Hepatocyte (in vitro differentiated cells): Measurements from ENCODE around the gene LST1. TPM values are rescaled to one million over a fixed set of nuclear protein-coding genes. Genes with fewer than 3 reads are reported as not detected.
"Not testable (repeated sequence)": the region's sequence is repeated elsewhere in the genome, so short reads cannot be mapped to it uniquely, and the experiment has no call there.

ENCODE experiments used
- DNase-seq: peaks from one replicate; pipeline ENCODE4 v3.0.0-alpha.2; 2016; ENCODE audit warnings: low spot score
- H2AFZ ChIP-seq: fragments of 200-600 bp; sonication (generic); 2 replicates; pipeline ENCODE4 v1.6.0; 2016; ENCODE audit warnings: antibody characterized with exemption, mild to moderate bottlenecking
- H3K27ac ChIP-seq: fragments of 200-600 bp; sonication (generic); 2 replicates; pipeline ENCODE4 v1.5.1; 2016; ENCODE audit warnings: mild to moderate bottlenecking
- H3K27me3 ChIP-seq: fragments of 200-600 bp; sonication (generic); 2 replicates; pipeline ENCODE4 v1.6.1; 2016
- H3K36me3 ChIP-seq: fragments of 200-600 bp; sonication (generic); replicated peaks from 2 replicates; pipeline ENCODE4 v1.5.1; 2016; ENCODE audit warnings: low read depth; ENCODE audit not compliant: insufficient read depth
- H3K4me1 ChIP-seq: fragments of 200-600 bp; sonication (generic); 2 replicates; pipeline ENCODE4 v1.5.1; 2016; ENCODE audit warnings: mild to moderate bottlenecking, moderate library complexity; ENCODE audit not compliant: insufficient read depth
- H3K4me2 ChIP-seq: fragments of 200-600 bp; sonication (generic); 2 replicates; pipeline ENCODE4 v1.6.0; 2016
- H3K4me3 ChIP-seq: fragments of 200-600 bp; sonication (generic); 2 replicates; pipeline ENCODE4 v1.5.1; 2016; ENCODE audit warnings: mild to moderate bottlenecking
- H3K79me2 ChIP-seq: fragments of 200-600 bp; sonication (generic); 2 replicates; pipeline ENCODE4 v1.6.0; 2017; ENCODE audit warnings: mild to moderate bottlenecking
- H3K9me2 ChIP-seq: fragments of 200-600 bp; sonication (generic); replicated peaks from 2 replicates; pipeline ENCODE4 v1.6.0; 2017; ENCODE audit warnings: mild to moderate bottlenecking; ENCODE audit not compliant: insufficient read depth
- H3K9me3 ChIP-seq: fragments of 200-600 bp; sonication (generic); 2 replicates; pipeline ENCODE4 v1.5.1; 2016; ENCODE audit warnings: low read depth, mild to moderate bottlenecking
- H4K20me1 ChIP-seq: fragments of 200-600 bp; sonication (generic); 2 replicates; pipeline ENCODE4 v1.6.0; 2016; ENCODE audit warnings: mild to moderate bottlenecking; ENCODE audit not compliant: insufficient read depth, poor library complexity, severe bottlenecking
- CTCF ChIP-seq: fragments of 200-600 bp; sonication (generic); IDR thresholded peaks from 2 replicates; pipeline ENCODE4 v1.5.1; 2016; ENCODE audit warnings: antibody characterized with exemption, mild to moderate bottlenecking; ENCODE audit not compliant: poor library complexity
- EZH2 ChIP-seq: fragments of 200-600 bp; sonication (generic); IDR thresholded peaks from 2 replicates; pipeline ENCODE4 v1.6.1; 2016; ENCODE audit warnings: antibody characterized with exemption, mild to moderate bottlenecking, borderline replicate concordance
- EZH2phosphoT487 ChIP-seq: fragments of 200-600 bp; sonication (generic); IDR thresholded peaks from one replicate; pipeline ENCODE4 v1.6.1; 2018; ENCODE audit warnings: antibody characterized with exemption, mild to moderate bottlenecking, low read depth, moderate library complexity; ENCODE audit not compliant: unreplicated experiment, severe bottlenecking
- WGBS: methylation state at CpG from one replicate; pipeline ENCODE4 v1.1.6; 2016; ENCODE audit warnings: low lambda C conversion rate; ENCODE audit errors: missing lambda C conversion rate; 5-methylcytosine and 5-hydroxymethylcytosine counted together
- polyA plus RNA-seq: library from polyadenylated mRNA; unstranded; fragments of >200 nt; fragmentation: Nextera tagmentation; extraction: Ambion mirVana; gene quantifications from 2 replicates; pipeline ENCODE4 v1.2.1, GENCODE V29; 2016
- total RNA-seq: library from RNA; depleted of rRNA; stranded (reverse); fragments of >200 nt; gene quantifications from 2 replicates; pipeline ENCODE4 v1.2.3, GENCODE V29; 2014

Gene LST1
- total and polyA plus RNA-seq, 2 experiments from 2014 or later: 2.4 TPM; not detected in 1

GRCh38 chr6:31588871-31589650 lies 3.0 kb downstream of the LST1 start:
- Histone ChIP-seq H3K4me2 (no peak overlapping the region), H3K36me3 (no peaks in the 10 kb centered on the region), H3K79me2 (no peaks in the 10 kb centered on the region), H4K20me1 (no peaks in the 10 kb centered on the region), H3K27ac (no peak overlapping the region), H3K27me3 (no peaks in the 10 kb centered on the region), H2AFZ (no peak overlapping the region), H3K4me3 (no peak overlapping the region), H3K4me1 (no peaks in the 10 kb centered on the region), H3K9me3 (no peaks in the 10 kb centered on the region), H3K9me2 (no peaks in the 10 kb centered on the region)
- no peak for DNase-seq
- TF ChIP-seq EZH2phosphoT487: no peak
- TF ChIP-seq EZH2: no peak
- no peak for TF ChIP-seq CTCF
- 64% methylated on average over 9 of the region's 9 CpGs for WGBS

GRCh38 chr6:31590691-31591090 lies 4.6 kb downstream of the LST1 start:
- H2AFZ ChIP-seq, H3K9me3 ChIP-seq, H3K27me3 ChIP-seq, H3K4me1 ChIP-seq, H4K20me1 ChIP-seq, H3K4me3 ChIP-seq, H3K9me2 ChIP-seq, H3K79me2 ChIP-seq, H3K36me3 ChIP-seq, H3K4me2 ChIP-seq, DNase-seq, H3K27ac ChIP-seq: not testable (repeated sequence)
- WGBS: 86% methylated on average over 5 of the region's 5 CpGs

- Histone ChIP-seq H3K4me2 (no peak overlapping the region), H3K9me2 (no peaks in the 10 kb centered on the region), H3K4me3 (no peak overlapping the region), H3K4me1 (no peaks in the 10 kb centered on the region), H3K27me3 (no peaks in the 10 kb centered on the region), H4K20me1 (no peaks in the 10 kb centered on the region), H3K79me2 (no peaks in the 10 kb centered on the region), H2AFZ (no peak overlapping the region), H3K36me3 (no peaks in the 10 kb centered on the region), H3K9me3 (no peaks in the 10 kb centered on the region), H3K27ac (no peak overlapping the region)
- 96% methylated on average over 7 of the region's 7 CpGs for WGBS
- TF ChIP-seq CTCF: no peak
- no peak for TF ChIP-seq EZH2
- no peak for TF ChIP-seq EZH2phosphoT487
- no peak for DNase-seq
These were observed 6.3 kb downstream of the LST1 start for GRCh38 chr6:31592396-31592771.

DNA sequence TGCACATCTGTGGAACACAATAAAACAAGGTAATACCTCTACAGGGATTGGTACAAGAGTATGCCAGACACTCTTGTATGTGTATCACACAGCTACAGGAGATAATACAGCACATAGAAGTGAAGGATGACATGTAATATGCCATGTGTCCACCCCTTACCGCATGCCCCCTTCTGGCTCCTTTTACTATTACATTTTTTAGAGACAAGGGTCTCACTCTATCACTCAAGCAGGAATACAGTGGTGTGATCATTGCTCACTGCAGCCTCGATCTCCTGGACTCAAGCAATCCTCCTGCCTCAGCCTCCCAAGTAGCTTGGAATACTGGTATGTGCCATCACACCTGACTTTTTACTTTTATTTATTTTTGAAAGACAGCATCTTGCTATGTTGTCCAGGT lies 10.9 kb downstream of the LST1 start:
- no peak overlapping the region for H3K4me3 ChIP-seq
- no peaks in the 10 kb centered on the region for H4K20me1 ChIP-seq
- WGBS: 39% methylated on average over 2 of the region's 2 CpGs
- H3K4me2 ChIP-seq: no peak overlapping the region
- no peaks in the 10 kb centered on the region for H3K36me3 ChIP-seq
- DNase-seq: no peak
- no peak overlapping the region for H2AFZ ChIP-seq
- TF ChIP-seq CTCF: peak; percentile 21
- no peak for TF ChIP-seq EZH2phosphoT487
- no peaks in the 10 kb centered on the region for H3K9me3 ChIP-seq
- no peaks in the 10 kb centered on the region for H3K27me3 ChIP-seq
- no peaks in the 10 kb centered on the region for H3K9me2 ChIP-seq
- no peak overlapping the region for H3K27ac ChIP-seq
- H3K4me1 ChIP-seq: no peaks in the 10 kb centered on the region
- H3K79me2 ChIP-seq: no peaks in the 10 kb centered on the region
